Upper lobe of left lung (tissue), 6 donors: ENCODE results near the gene ZBTB40. TPM values are rescaled to one million over a fixed set of nuclear protein-coding genes. Genes with fewer than 3 reads are reported as not detected.

ENCODE experiments used
- ATAC-seq, 2 donors: fragments of 200-7000 bp; cut with Tn5 transposase; one replicate each; pipeline ENCODE4 v1.9.1; 2022; ENCODE audit warnings: mild to moderate bottlenecking in 2 of 2, moderate library complexity in 2 of 2; ENCODE audit not compliant: low FRiP score in 2 of 2
- DNase-seq, 2 donors: peaks; one replicate each; pipeline ENCODE4 v3.0.0-alpha.2; 2019 to 2020
- H3K27ac ChIP-seq, 4 donors: fragments of 200-600 bp; sonication (generic); one replicate each; pipeline ENCODE4 v1.5.1; 2016 to 2019
- H3K27me3 ChIP-seq, 4 donors: fragments of 200-600 bp; sonication (generic); one replicate each; pipeline ENCODE4 v1.5.1; 2017 to 2019
- H3K36me3 ChIP-seq, 4 donors: fragments of 200-600 bp; sonication (generic); one replicate each; pipeline ENCODE4 v1.5.1; 2016 to 2019
- H3K4me1 ChIP-seq, 4 donors: fragments of 200-600 bp; sonication (generic); one replicate each; pipeline ENCODE4 v1.5.1; 2018 to 2019
- H3K4me3 ChIP-seq, 4 donors: fragments of 200-600 bp; sonication (generic); one replicate each; pipeline ENCODE4 v1.5.1; 2017 to 2019; ENCODE audit warnings: mild to moderate bottlenecking in 2 of 4, moderate library complexity in 1 of 4
- H3K9me3 ChIP-seq, 4 donors: fragments of 200-600 bp; sonication (generic); one replicate each; pipeline ENCODE4 v1.5.1; 2018 to 2019
- EP300 ChIP-seq, 4 donors: sonication (generic); formaldehyde crosslinking; IDR thresholded peaks; one replicate each; pipeline ENCODE4 v1.5.1; 2017; ENCODE audit warnings: antibody characterized with exemption in 4 of 4, control low read depth in 2 of 4
- POLR2A ChIP-seq, 4 donors: fragments of 450-650 bp; IDR thresholded peaks; one replicate each; pipeline ENCODE4 v1.5.1; 2016 to 2017; ENCODE audit warnings: antibody characterized with exemption in 4 of 4, mild to moderate bottlenecking in 2 of 4
- POLR2AphosphoS5 ChIP-seq, 2 donors: sonication (generic); formaldehyde crosslinking; IDR thresholded peaks; one replicate each; pipeline ENCODE4 v1.5.1; 2017; ENCODE audit warnings: antibody characterized with exemption in 2 of 2
- WGBS, 2 donors: methylation state at CpG; one replicate each; pipeline ENCODE4 v1.1.5; 2017 to 2018; 5-methylcytosine and 5-hydroxymethylcytosine counted together
- total RNA-seq, 6 donors: library from RNA; depleted of rRNA in 4 of 6; stranded (reverse); fragments of >200 nt in 4 of 6; gene quantifications; one replicate each; pipeline versions ENCODE4 v1.1.0 to v1.2.1, GENCODE V29; 2016 to 2021
- TF ChIP-seq, protein P1 (sequence below), 6 experiments: fragments of 450-650 bp in 4 of 6; fragments of 200-600 bp in 2 of 6; sonication (generic) in 2 of 6; IDR thresholded peaks; one replicate each; pipeline ENCODE4 v1.5.1; 2016 to 2019; ENCODE audit warnings: antibody characterized with exemption in 6 of 6
- donor health status: DM: no; HTN: no; CAD: no; lungs with moderate emphysema.
- donor health status: DM: no; HTN: yes; CAD: no; lungs with severe emphysema.

ZBTB40 gene
- total RNA-seq, 6 donors from 2014 or later: 18.1 to 62.9 (median 24.1) TPM

DNA sequence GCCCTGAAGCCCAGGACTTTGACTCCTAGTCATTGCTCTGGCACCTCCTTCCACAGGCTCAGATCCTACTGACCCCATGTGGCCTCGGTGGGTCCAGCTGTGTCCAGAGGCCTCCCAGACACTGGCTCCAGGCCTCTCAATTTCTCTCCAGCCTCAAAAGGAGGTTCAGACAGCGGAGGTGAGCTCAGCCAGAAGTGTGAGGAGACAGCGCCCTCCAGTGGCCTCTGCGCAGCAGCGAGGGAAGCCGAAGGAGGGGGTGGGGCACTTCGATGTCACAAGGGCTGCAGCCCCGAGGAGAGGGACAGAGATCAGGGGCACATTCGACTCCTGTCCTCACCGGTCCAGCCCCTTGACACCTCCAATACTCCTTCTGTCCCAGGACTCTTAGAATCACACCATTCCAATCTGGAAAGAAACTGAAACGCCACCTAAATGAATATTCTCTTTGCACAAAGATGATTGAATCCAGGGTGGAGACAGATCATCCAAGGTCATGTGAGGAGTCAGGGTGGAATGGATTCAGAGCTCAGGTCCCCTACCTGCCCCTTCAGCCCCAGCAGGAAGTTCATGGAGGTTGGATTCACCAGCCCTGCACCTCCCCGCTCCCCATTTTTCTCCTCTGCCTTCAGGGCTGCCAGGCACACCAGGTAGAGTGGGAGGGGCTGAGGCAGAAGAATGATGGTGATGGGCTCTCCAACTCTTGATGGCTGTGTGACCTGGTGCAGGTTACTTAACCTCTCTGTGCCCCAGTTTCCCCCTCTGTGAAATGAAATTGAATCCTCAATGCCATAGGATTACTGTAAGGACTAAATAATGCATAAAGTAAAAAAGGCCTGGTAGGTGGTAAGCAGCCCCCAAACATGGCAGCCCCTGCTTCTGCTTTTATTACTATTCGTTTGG, 34.8 kb upstream of the ZBTB40 start:
- H3K36me3 ChIP-seq: no peaks in the 10 kb centered on the region
- no peaks in the 10 kb centered on the region for H3K9me3 ChIP-seq
- no peak overlapping the region for H3K4me3 ChIP-seq
- peak; percentile 72 to 79 for ATAC-seq
- no peak for TF ChIP-seq POLR2AphosphoS5 (IDR thresholded peaks at IDR 0.05)
- TF ChIP-seq, protein P1, sequence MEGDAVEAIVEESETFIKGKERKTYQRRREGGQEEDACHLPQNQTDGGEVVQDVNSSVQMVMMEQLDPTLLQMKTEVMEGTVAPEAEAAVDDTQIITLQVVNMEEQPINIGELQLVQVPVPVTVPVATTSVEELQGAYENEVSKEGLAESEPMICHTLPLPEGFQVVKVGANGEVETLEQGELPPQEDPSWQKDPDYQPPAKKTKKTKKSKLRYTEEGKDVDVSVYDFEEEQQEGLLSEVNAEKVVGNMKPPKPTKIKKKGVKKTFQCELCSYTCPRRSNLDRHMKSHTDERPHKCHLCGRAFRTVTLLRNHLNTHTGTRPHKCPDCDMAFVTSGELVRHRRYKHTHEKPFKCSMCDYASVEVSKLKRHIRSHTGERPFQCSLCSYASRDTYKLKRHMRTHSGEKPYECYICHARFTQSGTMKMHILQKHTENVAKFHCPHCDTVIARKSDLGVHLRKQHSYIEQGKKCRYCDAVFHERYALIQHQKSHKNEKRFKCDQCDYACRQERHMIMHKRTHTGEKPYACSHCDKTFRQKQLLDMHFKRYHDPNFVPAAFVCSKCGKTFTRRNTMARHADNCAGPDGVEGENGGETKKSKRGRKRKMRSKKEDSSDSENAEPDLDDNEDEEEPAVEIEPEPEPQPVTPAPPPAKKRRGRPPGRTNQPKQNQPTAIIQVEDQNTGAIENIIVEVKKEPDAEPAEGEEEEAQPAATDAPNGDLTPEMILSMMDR (IDR thresholded peaks at IDR 0.05): peak; percentile 69 to 93 (median 82)
- 15 to 19% methylated on average over 12 of the region's 13 CpGs for WGBS, 2 donors
- peak; percentile 69 to 76 for DNase-seq
- no peaks in the 10 kb centered on the region for H3K27me3 ChIP-seq
- H3K27ac ChIP-seq: no peak overlapping the region
- H3K4me1 ChIP-seq: peaks cover 11 to 24% (median 15%) of the 10 kb centered on the region in 4 donors

DNA sequence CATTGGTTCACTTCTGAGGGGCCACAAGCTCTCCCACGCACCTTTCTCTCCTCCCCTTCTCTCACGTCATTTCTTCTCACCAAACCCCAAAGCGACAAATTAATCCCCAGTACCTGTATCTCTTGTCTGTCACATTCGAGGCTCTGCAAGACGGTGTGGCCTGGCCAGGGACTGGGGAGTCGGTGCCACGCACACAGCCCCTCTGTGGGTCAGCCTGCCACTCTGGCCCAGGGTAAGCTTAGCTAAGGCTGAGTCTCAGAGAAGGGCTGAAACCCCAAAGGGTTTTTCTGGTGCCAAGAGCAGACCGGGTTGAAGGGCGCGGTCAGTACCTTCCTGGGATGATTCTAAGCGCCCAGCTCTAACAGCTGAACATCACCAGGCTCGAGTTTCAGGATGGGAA, 34.2 kb upstream of the ZBTB40 start:
- ATAC-seq (no peak), DNase-seq (no peak)
- Histone ChIP-seq H3K36me3 (no peaks in the 10 kb centered on the region), H3K27me3 (no peaks in the 10 kb centered on the region), H3K4me1 (peaks cover 11 to 19% (median 15%) of the 10 kb centered on the region in 4 donors), H3K4me3 (no peak overlapping the region), H3K27ac (no peak overlapping the region), H3K9me3 (no peaks in the 10 kb centered on the region)
- TF ChIP-seq, protein P1 (IDR thresholded peaks at IDR 0.05): no peak
- 77 to 81% methylated on average over 12 of the region's 12 CpGs for WGBS, 2 donors

DNA sequence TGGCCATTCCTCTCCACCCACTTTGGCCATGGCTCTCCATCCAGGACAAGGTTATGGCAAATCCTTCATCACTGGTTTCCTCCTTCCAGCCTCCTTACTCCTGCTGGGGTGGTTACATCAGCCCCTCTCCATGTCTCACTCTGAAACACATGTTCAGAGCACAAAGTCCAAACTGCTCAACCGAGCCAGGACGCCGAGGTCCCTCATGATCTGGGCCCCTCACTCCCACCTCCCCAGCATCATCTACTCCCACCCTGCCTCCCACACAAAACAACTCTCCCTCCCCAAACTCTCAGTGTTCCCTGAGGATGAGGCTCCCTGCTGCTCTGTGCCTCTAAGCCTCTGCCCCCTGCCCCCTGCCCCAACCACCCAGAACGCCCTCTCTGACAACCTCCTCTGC, 33.3 kb upstream of the ZBTB40 start:
- H3K4me1 ChIP-seq: peaks cover 4 to 13% (median 8%) of the 10 kb centered on the region in 4 donors
- no peaks in the 10 kb centered on the region for H3K36me3 ChIP-seq
- H3K27me3 ChIP-seq: no peaks in the 10 kb centered on the region
- no peak overlapping the region for H3K27ac ChIP-seq
- DNase-seq (no peak), ATAC-seq (no peak)
- no peak for TF ChIP-seq EP300 (IDR thresholded peaks at IDR 0.05)
- H3K4me3 ChIP-seq: no peak overlapping the region
- no peaks in the 10 kb centered on the region for H3K9me3 ChIP-seq
- 65 to 77% methylated on average over 4 of the region's 4 CpGs for WGBS, 2 donors

DNA sequence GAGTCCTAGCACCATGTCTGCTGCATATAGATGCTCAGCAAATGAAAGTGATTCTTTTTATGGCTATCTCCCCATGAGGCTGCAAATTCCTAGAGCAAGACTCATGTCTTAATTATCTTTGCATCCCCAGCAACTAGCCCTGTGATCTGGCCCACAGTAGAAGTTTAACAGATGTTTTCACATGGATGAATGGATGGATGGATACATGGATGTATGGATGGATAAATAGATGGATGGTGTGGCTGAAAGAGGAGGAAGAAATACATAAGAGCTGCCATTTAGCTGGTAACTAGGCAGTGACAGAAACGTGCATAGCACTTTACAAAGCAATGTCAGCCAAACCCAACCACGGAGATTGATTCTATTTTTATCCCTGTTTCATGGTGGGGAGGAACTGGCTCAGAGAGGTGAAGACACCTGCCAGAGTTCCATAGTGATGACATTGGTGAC, 32.7 kb upstream of the ZBTB40 start:
- no peaks in the 10 kb centered on the region for H3K27me3 ChIP-seq
- no peak overlapping the region for H3K4me3 ChIP-seq
- H3K9me3 ChIP-seq: no peaks in the 10 kb centered on the region
- DNase-seq: no peak
- 0% methylated on average over 2 of the region's 2 CpGs for WGBS, 2 donors
- no peak for ATAC-seq
- TF ChIP-seq, protein P1 (IDR thresholded peaks at IDR 0.05): no peak
- TF ChIP-seq POLR2AphosphoS5 (IDR thresholded peaks at IDR 0.05): no peak
- TF ChIP-seq POLR2A (IDR thresholded peaks at IDR 0.05): no peak
- TF ChIP-seq EP300 (IDR thresholded peaks at IDR 0.05): no peak
- no peaks in the 10 kb centered on the region for H3K36me3 ChIP-seq
- H3K27ac ChIP-seq: no peak overlapping the region
- peaks cover 0 to 6% (median 3%) of the 10 kb centered on the region in 4 donors for H3K4me1 ChIP-seq

DNA sequence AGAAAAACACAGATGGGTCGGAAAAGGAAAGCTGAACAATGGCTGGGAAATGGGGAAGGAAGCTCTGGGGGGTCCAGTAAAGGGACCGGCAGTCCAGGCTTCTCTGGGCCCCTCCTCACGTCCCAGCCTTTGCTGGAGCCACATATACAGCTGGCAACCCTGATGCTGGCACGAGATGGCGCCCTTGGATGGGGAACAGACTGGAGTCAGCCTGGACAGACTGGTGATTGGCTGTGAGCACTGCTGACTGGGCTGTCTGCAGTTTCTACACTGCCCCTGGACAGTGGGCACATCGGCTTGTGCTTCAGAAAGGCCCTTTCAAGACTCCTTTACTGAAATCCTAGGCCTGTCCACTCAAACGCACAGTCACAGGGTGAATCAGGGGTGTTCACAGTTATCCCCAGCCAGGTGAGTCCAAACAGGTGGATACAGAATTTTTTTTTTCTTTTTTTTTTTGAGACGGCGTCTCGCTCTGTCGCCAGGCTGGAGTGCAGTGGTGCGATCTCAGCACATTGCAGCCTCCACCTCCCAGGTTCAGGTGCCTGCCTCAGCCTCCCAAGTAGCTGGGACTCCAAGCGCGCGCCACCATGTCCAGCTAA, 31.1 kb upstream of the ZBTB40 start:
- Histone ChIP-seq H3K4me1 (no peaks in the 10 kb centered on the region), H3K36me3 (no peaks in the 10 kb centered on the region), H3K27ac (no peak overlapping the region), H3K27me3 (no peaks in the 10 kb centered on the region), H3K4me3 (no peak overlapping the region), H3K9me3 (no peaks in the 10 kb centered on the region)
- ATAC-seq: peak; percentile 83 to 88
- TF ChIP-seq EP300 (IDR thresholded peaks at IDR 0.05) (no peak), POLR2A (IDR thresholded peaks at IDR 0.05) (no peak), POLR2AphosphoS5 (IDR thresholded peaks at IDR 0.05) (no peak)
- TF ChIP-seq, protein P1 (IDR thresholded peaks at IDR 0.05): peak; percentile 50 to 88 (median 70)
- 52 to 53% methylated on average over 15 of the region's 15 CpGs for WGBS, 2 donors
- peak in 1 of 2 donors; percentile 82 for DNase-seq
